ENCODE measurements around the gene CPEB3.
A peak's percentile ranks its signal among the peaks of the same experiment; 100 is the strongest.
"Not testable (repeated sequence)": the region's sequence is repeated elsewhere in the genome, so short reads cannot be mapped to it uniquely, and the experiment has no call there.

Gene CPEB3

GRCh38 chr10:92142512-92142911, 148.4 kb downstream of the CPEB3 start:
- TF ChIP-seq CTCF (conservative IDR thresholded peaks at IDR 0.05) = peak; percentile 35
- TF ChIP-seq ZFX (IDR thresholded peaks at IDR 0.05) = no peak
- H3K27ac ChIP-seq = no peak overlapping the region

- not testable (repeated sequence) for H3K27ac ChIP-seq
These were observed 149.7 kb downstream of the CPEB3 start for GRCh38 chr10:92141147-92141546.

- not testable (repeated sequence) for H3K27ac ChIP-seq
These were observed 156.8 kb downstream of the CPEB3 start for GRCh38 chr10:92134049-92134448.

- TF ChIP-seq ZFX (IDR thresholded peaks at IDR 0.05) = no peak
- no peak for TF ChIP-seq CTCF (conservative IDR thresholded peaks at IDR 0.05)
- H3K27ac ChIP-seq = no peak overlapping the region
These were observed 159.5 kb downstream of the CPEB3 start for GRCh38 chr10:92131275-92131820.

GRCh38 chr10:92130622-92131274, 160.1 kb downstream of the CPEB3 start:
- TF ChIP-seq ZFX (IDR thresholded peaks at IDR 0.05) = no peak
- no peak for TF ChIP-seq CTCF (conservative IDR thresholded peaks at IDR 0.05)
- H3K27ac ChIP-seq = no peak overlapping the region

GRCh38 chr10:92126100-92126650, 164.7 kb downstream of the CPEB3 start:
- TF ChIP-seq ZFX (IDR thresholded peaks at IDR 0.05) (no peak), CTCF (conservative IDR thresholded peaks at IDR 0.05) (no peak)
- H3K27ac ChIP-seq = peak overlapping the region; percentile 96

GRCh38 chr10:92125144-92125543, 165.7 kb downstream of the CPEB3 start:
- TF ChIP-seq CTCF (conservative IDR thresholded peaks at IDR 0.05) = no peak
- TF ChIP-seq ZFX (IDR thresholded peaks at IDR 0.05) = no peak
- peak overlapping the region; percentile 96 for H3K27ac ChIP-seq

GRCh38 chr10:92124616-92125143, 166.2 kb downstream of the CPEB3 start:
- TF ChIP-seq ZFX (IDR thresholded peaks at IDR 0.05) (no peak), CTCF (conservative IDR thresholded peaks at IDR 0.05) (no peak)
- peak overlapping the region; percentile 96 for H3K27ac ChIP-seq
